Uterus (tissue), 2 donors: ENCODE measurements around the gene SCT.

Experiments
- CTCF ChIP-seq, 4 experiments: fragments of 200-600 bp in 2 of 4; fragments of 450-650 bp in 2 of 4; sonication (generic) in 2 of 4; IDR thresholded peaks; one replicate each; pipeline ENCODE4 v1.5.1; 2016 to 2019; ENCODE audit warnings: antibody characterized with exemption in 4 of 4, mild to moderate bottlenecking in 2 of 4, moderate library complexity in 1 of 4
- POLR2A ChIP-seq, 2 donors: fragments of 450-650 bp; IDR thresholded peaks; one replicate each; pipeline ENCODE4 v1.6.1; 2016; ENCODE audit warnings: antibody characterized with exemption in 2 of 2, mild to moderate bottlenecking in 1 of 2, moderate library complexity in 1 of 2

- TF ChIP-seq POLR2A (IDR thresholded peaks at IDR 0.05) = no peak
- TF ChIP-seq CTCF (IDR thresholded peaks at IDR 0.05) = no peak
Measured at GRCh38 chr11:592918-593317, 34.1 kb downstream of the SCT start.
